Fibroblast of peridontal ligament (primary cell): ENCODE results near the gene TGFBR3L.
"Not testable (repeated sequence)": the region's sequence is repeated elsewhere in the genome, so short reads cannot be mapped to it uniquely, and the experiment has no call there.

Experiments used
- DNase-seq: peaks from one replicate; pipeline ENCODE4 v3.0.0-alpha.2; 2010; ENCODE audit errors: extremely low read depth

Gene TGFBR3L

DNA sequence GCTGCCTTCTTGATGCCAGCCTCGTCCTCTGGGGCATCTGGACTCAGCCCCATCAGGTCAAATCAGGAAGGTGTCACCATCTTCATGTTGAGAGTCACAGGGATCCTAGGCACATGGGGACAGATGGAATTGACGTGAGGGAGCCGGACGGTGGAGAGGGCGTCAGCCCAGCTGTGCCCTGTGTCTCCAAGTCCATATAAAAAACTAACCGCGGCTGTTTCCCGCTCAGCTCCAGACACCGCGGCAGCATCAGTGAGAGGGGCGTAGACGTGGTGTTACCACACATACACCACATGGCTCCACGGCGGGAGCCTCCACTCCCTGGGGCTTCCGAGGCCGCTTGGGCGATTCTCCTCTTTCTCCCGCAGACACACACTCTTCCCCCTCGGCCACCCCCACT lies 34.8 kb upstream of the TGFBR3L start:
- DNase-seq: no peak

DNA sequence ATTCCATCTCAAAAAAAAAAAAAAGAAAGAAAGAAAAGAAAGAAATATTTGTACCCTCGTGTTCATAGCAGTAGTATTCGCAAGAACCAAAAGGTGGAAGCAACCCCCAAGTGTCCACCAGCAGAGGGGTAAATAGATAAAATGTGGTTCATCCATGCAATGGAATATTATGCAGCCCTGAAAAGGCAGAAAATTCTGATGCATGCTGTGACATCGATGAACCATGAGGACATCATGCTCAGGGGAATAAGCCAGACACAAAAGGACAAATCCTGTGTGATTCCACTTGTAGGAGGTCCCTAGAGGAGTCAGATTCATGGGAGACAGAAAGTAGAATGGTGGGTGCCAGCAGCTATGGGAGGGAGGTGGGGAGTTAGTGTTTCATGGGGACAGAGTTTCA lies 32.7 kb upstream of the TGFBR3L start:
- DNase-seq: no peak

DNA sequence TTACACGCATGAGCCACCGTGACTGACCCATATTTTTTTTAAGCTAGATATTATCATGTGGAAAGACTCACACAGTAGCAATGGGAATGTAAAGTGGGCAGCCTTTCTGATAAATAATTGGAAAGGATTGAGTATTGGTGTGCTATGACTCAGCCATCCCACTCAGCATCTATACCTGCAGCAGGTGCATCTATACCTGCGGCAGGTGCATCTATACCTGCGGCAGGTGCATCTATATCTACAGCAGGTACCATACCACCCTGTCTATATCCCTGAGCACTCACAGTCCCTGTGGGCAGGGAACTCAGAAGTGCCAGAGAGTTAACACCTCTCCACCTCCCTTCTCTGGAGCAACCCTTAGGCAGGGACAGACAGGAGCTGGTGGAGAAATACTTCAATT lies 31.5 kb upstream of the TGFBR3L start:
- no peak for DNase-seq

DNA sequence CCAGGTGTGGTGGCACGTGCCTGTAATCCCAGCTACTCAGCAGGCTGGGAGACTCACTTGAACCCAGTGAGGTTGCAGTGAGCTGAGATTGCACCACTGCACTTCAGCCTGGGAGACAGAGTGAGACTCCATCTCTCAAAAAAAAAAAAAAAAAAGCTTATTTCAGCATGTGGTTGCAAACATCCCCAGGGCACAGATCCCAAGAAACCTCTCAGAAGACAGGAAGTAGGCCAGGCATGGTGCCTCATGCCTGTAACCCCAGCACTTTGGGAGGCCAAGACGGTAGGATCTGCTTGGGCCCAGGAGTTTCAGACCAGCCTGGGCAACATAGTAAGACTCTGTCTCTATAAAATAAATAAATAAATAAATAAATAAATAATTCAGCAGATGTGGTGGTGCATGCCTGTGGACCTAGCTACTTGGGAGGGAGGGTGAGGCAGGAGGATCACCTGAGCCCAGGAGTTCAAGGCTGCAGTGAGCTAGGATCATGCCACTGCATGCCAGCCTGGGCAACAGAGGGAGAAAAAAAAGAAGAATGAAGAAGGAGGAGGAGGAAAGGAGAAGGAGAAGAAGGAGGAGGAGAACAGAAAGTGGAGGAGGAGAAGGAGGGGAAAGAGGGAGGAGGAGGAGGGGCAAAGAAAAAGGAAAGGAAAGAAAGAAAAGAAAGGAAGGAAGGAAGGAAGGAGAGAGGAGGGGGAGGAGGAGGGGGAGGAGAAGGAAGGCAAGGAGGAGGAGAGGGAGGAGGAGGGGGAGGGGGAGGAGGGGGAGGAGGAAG lies 30.6 kb upstream of the TGFBR3L start:
- peak; percentile 58 for DNase-seq

DNA sequence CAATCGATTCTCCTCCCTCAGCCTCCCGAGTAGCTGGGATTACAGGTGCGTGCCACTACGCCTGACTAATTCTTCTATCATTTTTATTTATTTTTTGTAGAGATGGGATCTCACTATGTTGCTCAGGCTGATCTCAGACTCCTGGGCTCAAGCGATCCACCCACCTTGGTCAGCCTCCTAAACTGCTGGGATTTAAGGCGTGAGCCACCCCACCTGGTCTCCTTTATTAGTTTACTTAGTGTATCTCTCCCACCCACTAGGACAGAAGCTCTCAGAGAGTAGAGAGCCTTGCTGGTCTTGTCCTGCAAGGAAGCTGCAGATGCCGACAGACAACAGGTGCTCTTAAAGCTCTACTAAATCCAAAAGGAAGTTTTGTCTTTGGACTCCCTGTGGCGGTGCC lies 28.8 kb upstream of the TGFBR3L start:
- no peak for DNase-seq

DNA sequence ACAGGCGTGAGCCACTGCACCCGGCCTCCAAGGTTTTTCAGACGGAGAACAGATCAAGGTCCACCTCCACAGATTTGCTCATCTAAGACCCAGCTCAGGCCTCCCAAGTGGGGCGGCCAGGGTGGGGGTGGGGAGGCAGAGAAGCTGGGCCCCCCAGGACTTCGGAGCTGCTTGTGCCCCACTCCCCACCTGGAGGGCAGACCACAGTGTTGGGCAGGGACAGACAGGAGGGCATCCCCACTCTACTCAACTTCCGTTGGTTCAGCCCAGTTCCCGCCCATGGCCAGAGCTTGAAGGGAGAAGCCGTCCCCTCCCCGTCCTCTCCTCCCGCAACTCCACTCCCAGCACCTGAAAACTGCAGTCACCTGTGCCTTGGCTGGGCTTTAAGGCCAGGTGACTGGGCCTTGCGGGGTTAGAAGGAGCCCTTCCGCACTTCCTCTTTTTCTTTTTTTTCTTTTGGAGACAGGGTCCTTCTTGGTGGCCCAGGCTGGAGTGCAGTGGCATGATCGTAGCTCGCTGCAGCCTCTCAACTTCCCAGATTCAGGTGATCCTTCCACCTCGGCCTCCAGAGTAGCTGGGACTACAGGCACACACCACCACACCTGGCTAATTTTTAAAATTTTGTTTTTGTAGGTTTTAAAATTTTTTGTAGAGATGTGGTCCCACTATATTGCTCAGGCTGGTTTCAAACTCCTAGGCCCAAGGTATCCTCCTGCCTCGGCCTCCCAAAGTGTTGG lies 27.1 kb upstream of the TGFBR3L start:
- DNase-seq: no peak

DNA sequence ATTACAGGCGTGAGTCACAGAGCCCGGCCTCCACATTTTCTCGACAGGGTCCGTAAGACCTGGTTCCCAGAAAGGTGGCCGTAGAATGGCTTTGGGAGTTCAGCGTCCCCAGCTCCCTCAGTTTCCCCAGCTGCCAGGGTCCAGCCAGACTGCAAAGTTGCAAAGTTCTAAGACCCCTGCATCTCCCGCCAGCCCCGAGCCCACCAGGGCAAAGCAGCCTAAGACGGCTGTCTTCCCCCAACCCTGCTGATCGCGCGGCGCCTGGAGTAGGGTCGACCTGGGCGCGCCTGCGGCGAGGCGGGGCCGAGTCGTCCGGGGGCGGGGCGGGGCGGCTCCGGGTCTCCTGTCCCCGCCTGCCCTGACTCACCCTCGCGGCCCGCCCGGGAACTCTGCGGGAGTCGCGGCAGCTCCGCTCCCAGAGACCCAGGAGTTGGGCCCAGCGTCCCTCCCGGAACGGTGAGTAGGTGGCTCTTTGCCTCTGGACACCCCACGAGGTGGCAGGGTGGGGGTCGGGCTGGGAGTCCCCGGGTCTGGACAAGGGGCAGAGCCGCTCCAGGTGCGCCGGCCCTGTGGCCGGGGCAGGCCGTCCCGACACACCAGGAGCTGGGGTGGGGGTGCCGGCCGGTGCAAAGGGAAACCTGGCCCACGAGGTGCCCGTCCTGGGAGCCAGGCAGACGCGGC lies 26.3 kb upstream of the TGFBR3L start, which contains the start of gene LRRC8E:
Gene LRRC8E (plus strand): TSS at position 366 of the 681 bp plus-strand sequence. CDS start 7,094 bp downstream, outside the sequence.
- DNase-seq: peak; percentile 43

DNA sequence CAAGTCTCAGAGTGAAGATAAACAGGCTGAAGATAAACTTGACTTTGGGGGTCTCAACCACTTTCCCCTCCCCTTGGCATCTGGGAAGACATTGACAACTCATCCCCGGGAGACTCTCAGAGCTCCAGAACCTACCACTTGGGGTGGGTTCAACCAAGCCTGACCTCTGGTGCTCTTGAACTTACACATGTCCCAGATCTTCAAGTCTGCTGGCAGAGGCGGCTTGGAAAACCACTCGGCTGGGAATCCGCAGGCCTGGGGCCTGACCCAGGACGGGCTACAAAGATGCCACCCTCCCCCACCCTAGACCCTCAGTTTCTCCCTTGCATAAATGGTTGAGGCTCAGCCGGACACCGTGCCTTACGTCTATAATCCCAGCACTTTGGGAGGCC lies 25.8 kb upstream of the TGFBR3L start:
- DNase-seq: no peak

DNA sequence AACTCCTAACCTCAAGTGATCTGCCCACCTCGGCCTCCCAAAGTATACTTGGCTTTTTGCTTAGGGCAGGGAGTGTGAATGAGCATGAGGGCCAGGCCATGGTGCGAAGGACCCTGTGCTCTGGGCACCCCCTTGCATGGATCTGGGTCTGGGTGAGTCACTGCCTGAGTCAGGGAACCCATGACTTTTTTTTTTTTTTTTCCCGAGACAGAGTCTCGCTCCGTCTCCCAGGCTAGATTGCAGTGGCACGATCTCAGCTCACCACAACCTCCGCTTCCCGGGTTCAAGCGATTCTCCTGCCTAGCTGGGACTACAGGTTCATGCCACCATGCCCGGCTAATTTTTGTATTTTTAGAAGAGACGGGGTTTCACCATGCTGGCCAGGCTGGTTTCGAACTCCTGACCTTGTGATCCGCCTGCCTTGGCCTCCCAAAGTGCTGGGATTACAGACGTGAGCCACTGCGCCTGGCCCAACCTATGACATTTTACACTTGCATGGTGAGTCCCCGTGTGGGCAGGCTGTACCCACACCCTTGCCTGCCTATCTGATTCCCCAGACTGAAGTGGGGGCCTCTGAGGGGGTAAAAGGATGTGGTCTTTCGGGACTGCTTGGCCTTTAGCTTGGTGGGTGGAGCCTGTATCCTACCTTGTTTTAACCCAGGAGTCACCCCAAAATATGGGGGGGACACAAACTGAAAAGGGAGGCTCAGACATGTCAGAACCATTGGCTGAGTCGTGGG lies 21.1 kb upstream of the TGFBR3L start:
- not testable (repeated sequence) for DNase-seq

DNA sequence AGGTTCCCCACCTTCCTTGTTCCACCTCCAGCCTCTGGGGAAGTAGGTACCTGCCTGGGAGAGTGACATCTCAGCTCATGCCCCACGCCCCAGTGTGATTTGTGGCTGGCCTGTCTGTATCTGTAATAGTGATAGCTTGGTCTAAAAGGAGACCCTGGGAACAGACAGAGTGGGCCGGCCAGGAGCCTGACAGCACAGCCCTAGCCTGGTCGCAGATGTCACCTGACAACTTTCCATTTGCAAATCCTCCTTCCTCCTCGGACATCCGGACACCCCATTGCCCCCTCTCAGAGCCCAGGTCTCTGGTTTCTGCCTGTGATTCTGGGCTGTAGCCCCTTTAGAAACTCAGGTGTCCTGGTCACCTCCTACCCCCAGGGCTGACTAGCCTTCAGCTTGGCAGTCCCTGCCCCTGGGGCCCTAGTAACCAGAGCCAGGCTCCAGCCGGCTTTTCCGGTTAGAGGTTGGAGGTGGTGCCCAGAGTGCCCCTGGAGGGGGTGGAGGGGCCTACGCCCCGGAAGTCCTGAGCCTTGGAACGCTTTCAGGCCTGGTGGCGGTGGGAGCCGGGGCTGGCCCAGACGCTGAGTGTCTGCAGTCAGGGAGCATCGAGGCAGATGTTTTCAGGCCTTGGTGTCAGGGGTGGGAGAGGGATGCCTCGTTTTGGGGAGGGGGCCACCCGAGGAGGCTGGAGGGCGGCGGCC lies 19.9 kb upstream of the TGFBR3L start:
- no peak for DNase-seq

DNA sequence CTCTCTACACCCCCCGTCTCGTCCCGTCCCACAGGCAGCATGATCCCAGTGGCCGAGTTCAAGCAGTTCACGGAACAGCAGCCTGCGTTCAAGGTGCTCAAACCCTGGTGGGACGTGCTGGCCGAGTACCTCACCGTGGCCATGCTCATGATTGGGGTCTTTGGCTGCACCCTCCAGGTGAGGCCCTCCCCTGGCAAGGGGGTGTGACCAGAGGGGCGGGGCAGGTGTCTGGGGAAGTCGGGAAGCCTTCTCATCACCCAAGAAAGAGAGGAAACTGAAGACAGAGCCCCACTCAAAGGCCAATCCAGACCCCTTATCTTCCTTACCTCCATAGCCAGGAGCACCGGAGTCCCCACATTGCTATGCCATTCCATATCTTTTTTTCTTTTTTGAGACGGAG lies 19.1 kb upstream of the TGFBR3L start:
- no peak for DNase-seq

DNA sequence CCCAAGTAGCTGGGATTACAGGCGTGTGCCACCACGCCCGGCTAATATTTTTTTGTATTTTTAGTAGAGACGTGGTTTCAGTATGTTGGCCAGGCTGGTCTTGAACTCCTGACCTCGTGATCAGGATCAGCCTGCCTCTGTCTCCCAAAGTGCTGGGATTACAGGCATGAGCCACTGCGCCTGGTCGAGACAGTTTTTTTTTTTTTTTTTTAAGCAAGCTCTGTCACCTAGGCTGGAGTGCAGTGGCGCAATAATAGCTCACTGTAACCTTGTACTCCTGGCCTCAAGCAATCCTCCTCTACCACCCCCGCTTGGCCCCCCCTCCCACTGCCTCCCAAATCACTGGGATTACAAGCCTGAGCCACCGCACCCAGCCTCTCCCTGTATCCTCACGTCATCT lies 17.3 kb upstream of the TGFBR3L start:
- no peak for DNase-seq

DNA sequence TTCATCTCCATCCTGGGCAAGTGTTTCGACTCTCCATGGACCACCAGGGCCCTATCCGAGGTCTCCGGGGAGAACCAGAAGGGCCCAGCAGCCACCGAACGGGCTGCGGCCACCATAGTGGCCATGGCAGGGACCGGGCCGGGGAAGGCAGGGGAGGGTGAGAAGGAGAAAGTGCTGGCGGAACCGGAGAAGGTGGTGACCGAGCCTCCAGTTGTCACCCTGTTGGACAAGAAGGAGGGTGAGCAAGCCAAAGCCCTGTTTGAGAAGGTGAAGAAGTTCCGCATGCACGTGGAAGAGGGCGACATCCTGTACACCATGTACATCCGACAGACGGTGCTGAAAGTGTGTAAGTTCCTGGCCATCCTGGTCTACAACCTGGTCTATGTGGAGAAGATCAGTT lies 15.7 kb upstream of the TGFBR3L start:
- DNase-seq: no peak

DNA sequence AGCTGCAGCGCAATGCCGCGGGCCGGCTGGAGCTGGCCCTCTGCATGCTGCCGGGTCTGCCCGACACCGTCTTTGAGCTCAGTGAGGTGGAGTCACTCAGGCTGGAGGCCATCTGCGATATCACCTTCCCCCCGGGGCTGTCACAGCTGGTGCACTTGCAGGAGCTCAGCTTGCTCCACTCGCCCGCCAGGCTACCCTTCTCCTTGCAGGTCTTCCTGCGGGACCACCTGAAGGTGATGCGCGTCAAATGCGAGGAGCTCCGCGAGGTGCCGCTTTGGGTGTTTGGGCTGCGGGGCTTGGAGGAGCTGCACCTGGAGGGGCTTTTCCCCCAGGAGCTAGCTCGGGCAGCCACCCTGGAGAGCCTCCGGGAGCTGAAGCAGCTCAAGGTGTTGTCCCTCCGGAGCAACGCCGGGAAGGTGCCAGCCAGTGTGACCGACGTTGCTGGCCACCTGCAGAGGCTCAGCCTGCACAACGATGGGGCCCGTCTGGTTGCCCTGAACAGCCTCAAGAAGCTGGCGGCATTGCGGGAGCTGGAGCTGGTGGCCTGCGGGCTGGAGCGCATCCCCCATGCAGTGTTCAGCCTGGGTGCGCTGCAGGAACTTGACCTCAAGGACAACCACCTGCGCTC lies 14.8 kb upstream of the TGFBR3L start:
- no peak for DNase-seq

DNA sequence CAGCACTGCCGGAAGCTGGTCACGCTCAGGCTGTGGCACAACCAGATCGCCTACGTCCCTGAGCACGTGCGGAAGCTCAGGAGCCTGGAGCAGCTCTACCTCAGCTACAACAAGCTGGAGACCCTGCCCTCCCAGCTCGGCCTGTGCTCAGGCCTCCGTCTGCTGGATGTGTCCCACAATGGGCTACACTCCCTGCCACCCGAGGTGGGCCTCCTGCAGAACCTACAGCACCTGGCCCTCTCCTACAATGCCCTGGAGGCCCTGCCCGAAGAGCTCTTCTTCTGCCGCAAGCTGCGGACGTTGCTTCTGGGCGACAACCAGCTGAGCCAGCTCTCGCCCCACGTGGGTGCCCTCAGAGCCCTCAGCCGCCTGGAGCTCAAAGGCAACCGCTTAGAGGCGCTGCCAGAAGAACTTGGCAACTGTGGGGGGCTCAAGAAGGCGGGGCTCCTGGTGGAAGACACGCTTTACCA lies 14.2 kb upstream of the TGFBR3L start:
- no peak for DNase-seq

DNA sequence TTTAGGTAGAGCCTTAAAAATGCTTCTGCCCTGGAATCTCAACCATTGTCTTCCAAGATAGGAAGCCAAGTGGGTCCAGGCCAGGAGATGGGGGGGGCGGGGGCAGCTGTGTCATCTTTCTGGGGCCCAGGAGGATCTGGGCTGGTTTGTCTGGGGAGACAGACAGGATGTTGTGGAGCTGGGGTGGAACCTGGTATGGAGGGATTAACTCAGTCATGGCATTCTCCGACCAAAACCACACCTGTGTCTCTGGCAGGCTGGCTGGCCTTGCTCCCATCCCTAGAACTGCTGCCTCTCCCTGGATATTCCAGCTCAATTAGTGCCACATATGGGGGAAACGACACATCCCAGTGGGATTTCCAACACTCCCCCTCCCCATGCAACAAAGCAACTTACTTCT lies 13.7 kb upstream of the TGFBR3L start:
- DNase-seq: no peak

DNA sequence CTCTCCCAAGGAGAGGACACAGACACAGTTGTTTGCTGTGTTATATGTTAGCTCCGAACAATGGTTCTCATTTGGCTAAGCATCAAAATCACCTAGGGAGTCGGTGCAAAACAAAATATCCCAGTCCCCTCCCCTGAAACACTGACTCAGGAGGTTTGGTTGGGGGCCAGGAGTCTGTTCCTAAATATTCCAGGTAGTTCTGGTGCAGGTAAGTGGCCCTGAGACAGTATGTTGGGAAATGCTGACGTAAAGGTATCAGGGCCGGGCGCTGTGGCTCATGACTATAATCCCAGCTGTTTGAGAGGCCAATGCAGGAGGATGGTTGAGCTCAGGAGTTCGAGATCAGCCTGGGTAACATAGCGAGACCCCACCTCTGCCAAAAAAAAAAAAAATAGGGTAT lies 13.3 kb upstream of the TGFBR3L start:
- DNase-seq: no peak

DNA sequence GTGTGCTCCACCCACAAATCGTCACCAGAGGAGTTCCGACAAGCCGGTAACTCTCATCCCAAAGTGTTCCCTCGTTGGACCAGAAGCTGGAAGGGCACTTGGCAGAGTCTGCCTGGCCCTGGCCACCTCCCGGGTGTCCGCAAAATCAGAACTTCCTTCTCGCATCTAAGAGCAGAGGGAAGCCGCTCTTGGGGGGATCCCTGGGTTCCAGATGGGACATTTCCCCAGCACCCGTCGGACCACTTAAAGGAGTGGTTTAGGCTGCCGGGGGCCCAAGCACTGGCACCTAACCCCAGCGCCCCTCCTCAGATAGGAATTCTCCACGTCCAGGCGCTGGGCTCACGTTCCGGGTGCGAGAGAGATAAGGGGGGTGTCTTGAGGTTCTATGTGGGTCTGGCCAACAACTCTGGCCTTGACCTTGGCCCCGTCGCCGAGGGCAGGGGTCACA lies 11.8 kb upstream of the TGFBR3L start:
- no peak for DNase-seq

DNA sequence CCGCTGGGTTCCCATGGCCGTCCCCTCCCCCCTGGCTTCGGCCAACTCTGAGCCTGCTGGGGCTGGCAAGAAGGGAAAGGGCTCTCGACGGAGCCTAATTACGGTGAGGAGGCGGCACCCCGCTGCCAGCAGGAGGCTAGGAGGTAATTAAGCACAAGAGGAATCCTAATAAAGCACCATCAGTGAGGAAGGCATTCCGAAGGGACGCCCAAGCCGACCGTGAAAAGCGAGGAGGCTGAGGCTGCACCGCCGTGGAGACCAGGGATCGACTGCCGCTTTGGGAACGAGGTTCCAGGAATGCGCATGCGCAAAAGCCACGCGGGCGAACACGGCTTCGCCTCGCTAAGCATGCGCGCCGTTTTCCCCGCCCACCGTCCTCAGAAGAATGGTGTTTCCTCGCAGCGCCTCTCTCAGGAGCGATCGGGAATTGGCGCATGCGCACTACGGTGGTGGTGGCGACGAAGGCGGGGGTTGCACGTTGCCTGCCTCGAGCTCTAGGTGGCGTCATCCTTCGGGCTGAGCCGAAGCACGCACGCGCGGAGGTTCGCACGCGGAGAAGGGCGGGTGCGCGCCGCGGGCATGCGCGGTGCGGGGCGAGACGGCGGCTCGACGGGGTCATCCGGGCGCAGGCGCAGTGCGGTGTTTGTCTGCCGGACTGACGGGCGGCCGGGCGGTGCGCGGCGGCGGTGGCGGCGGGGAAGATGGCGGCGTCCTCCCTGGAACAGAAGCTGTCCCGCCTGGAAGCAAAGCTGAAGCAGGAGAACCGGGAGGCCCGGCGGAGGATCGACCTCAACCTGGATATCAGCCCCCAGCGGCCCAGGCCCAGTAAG lies 11.2 kb upstream of the TGFBR3L start, which contains the start of gene MAP2K7:
Gene MAP2K7 (plus strand): TSS at position 634 of the 830 bp plus-strand sequence. CDS start 68 bp downstream, at position 702.
- peak; percentile 99 for DNase-seq
